Dedifferentiated amniotic fluid mesenchymal stem cell (primary cell): ENCODE data around the gene ATF2.
A peak's percentile ranks its signal among the peaks of the same experiment; 100 is the strongest.
"Not testable (repeated sequence)": the region's sequence is repeated elsewhere in the genome, so short reads cannot be mapped to it uniquely, and the experiment has no call there.

ENCODE experiments used
- DNase-seq: peaks from one replicate; pipeline ENCODE4 v3.0.0-alpha.2; 2016; ENCODE audit errors: extremely low spot score

ATF2 gene

GRCh38 chr2:175166216-175166824 lies 1.7 kb downstream of the ATF2 start:
- no peak for DNase-seq

GRCh38 chr2:175164235-175164634 lies 3.8 kb downstream of the ATF2 start:
- no peak for DNase-seq

DNA sequence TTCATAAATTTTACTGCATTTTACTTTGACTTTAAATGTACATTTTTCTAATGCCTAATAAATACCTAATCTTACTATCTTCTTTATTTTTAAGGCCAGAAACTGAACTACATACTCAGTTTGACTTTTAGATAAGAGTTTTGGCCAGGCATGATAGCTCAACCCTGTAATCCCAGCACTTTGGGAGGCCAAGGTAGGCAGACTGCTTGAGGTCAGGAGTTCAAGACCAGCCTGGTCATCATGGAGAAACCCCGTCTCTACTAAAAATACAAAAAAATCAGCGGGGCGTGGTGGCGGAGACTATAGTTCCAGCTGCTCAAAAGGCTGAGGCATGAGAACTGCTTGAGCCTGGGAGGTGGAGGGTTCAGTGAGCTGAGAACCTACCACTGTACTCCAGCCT lies 9.1 kb downstream of the ATF2 start:
- DNase-seq, result no peak

DNA sequence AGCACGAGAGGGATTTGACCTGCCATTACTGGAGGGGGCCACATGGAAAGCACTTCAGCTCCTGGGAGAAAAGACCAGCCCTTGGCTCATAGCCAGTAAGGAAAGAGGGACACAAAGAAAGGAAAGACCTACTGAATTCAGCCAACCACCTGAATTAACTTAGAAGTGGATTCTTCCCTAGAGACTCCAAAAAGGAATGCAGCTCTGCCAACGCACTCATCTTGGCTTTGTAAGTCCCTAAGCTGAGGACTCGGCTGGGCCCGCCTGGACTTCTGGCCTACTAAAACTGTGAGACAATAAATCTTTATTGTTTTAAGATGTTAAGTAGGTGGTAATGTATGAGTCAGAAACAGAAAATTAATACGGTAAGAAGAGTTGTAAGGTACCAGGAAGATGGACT lies 11.5 kb downstream of the ATF2 start:
- DNase-seq, result no peak

- peak; percentile 21 for DNase-seq
Measured at GRCh38 chr2:175154661-175155082, 13.3 kb downstream of the ATF2 start.

DNA sequence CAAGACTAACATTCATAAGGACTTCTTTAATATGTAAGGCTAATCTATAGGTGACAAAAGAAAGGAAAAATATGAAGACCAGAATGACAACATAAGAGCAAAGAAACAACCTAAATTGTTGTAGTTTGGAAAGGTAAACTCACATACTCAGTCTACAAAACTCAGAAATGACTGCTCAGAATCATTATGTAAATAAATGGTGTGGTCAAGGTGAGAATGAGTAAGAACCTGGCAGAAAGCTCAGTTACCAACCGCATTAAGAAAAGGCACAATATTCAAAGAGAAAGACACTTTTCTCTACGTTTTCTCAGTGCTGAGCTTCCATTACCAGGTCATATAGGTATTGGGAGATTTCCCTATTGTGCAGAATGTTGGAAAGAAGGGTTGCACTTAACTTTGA lies 15.8 kb downstream of the ATF2 start:
- DNase-seq, result no peak

DNA sequence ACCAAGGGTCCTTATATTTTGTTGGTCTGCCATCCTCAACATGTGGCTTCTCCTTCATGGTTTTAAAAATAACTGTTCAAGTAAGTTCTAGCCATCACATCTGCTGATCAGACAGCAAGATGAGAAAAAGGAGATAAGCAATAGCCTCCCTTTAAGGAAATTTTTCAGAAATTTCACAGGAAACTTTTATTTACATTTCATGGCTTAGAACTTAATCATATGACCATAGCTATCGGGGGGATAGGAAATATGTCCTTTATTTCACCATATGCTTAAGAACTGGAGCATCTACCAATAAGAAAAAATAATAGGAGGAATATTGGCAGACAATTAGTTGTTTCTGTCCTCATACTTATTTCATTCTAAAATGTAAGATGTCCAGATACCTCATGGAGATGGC lies 16.2 kb downstream of the ATF2 start:
- DNase-seq, result no peak

GRCh38 chr2:175147186-175147585 lies 20.8 kb downstream of the ATF2 start:
- DNase-seq, result peak; percentile 16

GRCh38 chr2:175143678-175144077 lies 24.3 kb downstream of the ATF2 start:
- no peak for DNase-seq

GRCh38 chr2:175143191-175143590 lies 24.8 kb downstream of the ATF2 start:
- DNase-seq, result no peak

- DNase-seq, result no peak
Measured at GRCh38 chr2:175140332-175140731, 27.7 kb downstream of the ATF2 start.

DNA sequence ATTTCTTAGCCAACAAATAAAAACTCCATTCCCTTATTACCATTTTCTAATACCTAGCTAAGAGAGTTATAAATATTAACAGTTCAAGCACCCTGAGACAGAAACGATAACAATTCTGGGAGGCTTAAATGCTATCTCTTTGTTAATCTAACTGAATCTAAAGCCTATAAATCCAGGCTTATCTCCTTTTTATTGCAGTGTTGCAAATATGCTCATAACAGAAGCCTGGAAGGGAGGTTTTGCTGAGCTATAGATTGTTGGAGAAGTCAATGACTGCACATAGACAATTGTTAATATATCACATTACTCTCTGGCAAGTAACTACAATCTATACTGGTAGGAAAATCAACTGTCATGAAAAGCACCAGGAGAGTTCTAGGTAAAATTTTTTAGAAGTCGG lies 30.2 kb downstream of the ATF2 start:
- DNase-seq, result no peak

DNA sequence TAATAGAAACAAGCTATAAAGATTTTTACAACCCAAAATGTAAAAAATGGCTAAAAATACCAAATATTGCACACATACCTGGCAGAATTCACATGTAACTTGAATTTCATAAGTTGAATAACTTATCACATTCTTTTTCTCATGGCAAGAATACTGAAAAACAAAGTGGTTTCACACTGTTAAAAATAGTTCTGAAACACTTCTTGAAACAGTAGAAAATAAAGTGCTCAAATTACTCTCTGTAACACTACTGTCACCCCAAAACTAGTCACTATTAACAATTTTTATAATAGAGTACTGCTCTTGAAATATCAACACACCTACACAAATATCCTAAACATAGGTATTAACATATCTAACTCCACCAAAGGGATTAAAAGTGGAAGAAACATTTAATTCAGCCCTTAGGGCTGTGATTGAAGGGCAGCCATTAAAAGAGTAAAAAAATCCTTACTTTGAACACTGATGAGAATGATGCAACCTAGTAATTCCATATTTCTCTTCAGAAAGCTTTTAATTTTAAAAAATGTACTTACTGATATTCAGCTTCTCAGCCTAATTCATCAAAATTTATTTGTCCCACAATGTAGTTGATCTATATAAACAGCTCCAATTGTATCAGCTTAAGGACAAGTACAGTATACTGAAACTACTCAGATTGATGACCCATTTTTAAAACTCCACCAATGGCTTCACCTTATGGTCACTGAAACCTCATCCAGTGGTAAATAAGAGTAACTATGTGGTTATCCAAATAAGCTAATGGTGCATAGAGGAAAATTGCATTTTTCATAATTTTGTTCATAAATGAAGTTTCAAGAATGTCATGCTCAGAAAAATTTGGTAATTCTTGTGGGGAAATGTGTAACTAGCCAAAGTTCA lies 31.4 kb downstream of the ATF2 start:
- no peak for DNase-seq

GRCh38 chr2:175135862-175136261 lies 32.1 kb downstream of the ATF2 start:
- DNase-seq, result no peak

DNA sequence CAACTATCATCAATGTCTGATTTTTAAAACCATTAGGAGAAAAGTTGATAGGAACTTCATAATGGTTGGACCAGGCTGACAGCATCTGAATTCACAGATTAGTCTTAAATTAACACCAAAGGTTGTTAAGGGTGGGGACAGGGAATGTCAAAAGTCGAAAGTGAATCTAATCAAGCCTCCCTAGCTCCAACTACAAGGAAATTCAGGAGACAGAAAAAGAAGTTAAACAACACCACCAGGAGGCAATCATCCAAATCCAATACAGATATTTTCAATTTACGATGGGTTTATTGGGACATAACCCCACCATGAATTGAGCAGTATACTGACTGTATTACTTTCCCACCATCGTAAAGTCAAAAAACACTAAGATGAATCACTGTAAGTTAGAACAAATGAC lies 32.8 kb downstream of the ATF2 start:
- DNase-seq, result no peak

GRCh38 chr2:175131252-175131651 lies 36.8 kb downstream of the ATF2 start:
- DNase-seq, result no peak

GRCh38 chr2:175126661-175127060 lies 41.3 kb downstream of the ATF2 start:
- no peak for DNase-seq

GRCh38 chr2:175123254-175123653 lies 44.7 kb downstream of the ATF2 start:
- no peak for DNase-seq

- peak; percentile 68 for DNase-seq
Measured at GRCh38 chr2:175111200-175111657, 56.8 kb downstream of the ATF2 start.

GRCh38 chr2:175108091-175108490 lies 59.9 kb downstream of the ATF2 start:
- not testable (repeated sequence) for DNase-seq

DNA sequence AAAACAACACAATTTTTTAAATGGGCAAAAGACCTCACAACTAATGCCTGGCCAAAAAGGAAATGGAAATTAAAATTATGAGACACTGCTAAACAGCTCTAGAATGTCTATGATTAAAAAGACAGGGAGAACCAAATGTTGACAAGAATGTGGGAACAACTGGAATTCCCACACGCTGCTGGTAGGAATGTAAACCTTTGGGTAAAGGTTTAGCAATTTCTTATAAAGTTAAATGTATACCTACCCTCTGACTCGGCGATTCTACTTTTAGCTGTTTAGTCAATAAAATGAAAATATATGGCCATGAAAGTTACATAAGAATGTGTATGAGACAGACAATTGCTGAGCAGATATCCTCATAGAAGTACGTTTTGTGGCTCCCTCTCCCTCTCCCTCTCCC lies 60.9 kb downstream of the ATF2 start:
- DNase-seq, result no peak

- DNase-seq, result no peak
Measured at GRCh38 chr2:175103191-175103590, 64.8 kb downstream of the ATF2 start.

GRCh38 chr2:175101514-175101913 lies 66.5 kb downstream of the ATF2 start:
- DNase-seq, result no peak
